DND-41 (cell line): ENCODE results near the gene PITX3.

Experiments
- ATAC-seq: fragments of 200-7000 bp; cut with Tn5 transposase; 3 replicates; pipeline ENCODE4 v1.9.1; 2021; ENCODE audit warnings: low read depth; ENCODE audit not compliant: insufficient read depth
- DNase-seq: peaks from one replicate; pipeline ENCODE4 v3.0.0-alpha.2; 2020
- H2AFZ ChIP-seq: 2 replicates; pipeline ENCODE4 v1.6.0; 2012; ENCODE audit warnings: low read depth, low read length
- H3K27ac ChIP-seq: 2 replicates; pipeline ENCODE4 v1.5.1; 2012; ENCODE audit warnings: low read length, inconsistent platforms
- H3K27me3 ChIP-seq: fragments of 200-600 bp; sonication (generic); 2 replicates; pipeline ENCODE4 v1.6.0; 2012; ENCODE audit warnings: low read length, mild to moderate bottlenecking, inconsistent platforms; ENCODE audit not compliant: insufficient read depth, poor library complexity
- H3K36me3 ChIP-seq: 2 replicates; pipeline ENCODE4 v1.5.1; 2012; ENCODE audit warnings: low read length, inconsistent platforms; ENCODE audit not compliant: insufficient read depth
- H3K4me1 ChIP-seq: 2 replicates; pipeline ENCODE4 v1.5.1; 2012; ENCODE audit warnings: mild to moderate bottlenecking, low read length; ENCODE audit not compliant: insufficient read depth
- H3K4me2 ChIP-seq: 2 replicates; pipeline ENCODE4 v1.6.0; 2012; ENCODE audit warnings: mild to moderate bottlenecking, moderate library complexity, low read length, inconsistent platforms; ENCODE audit not compliant: insufficient read depth
- H3K4me3 ChIP-seq, 2 experiments: fragments of 200-600 bp in 1 of 2; shearing (Covaris generic) in 1 of 2; 2 replicates each; pipeline ENCODE4 v1.5.1; 2012 to 2016; ENCODE audit warnings: inconsistent platforms in 2 of 2, low read length in 2 of 2, mild to moderate bottlenecking in 2 of 2, low read depth in 1 of 2, moderate library complexity in 1 of 2
- H3K79me2 ChIP-seq: 2 replicates; pipeline ENCODE4 v1.6.0; 2012; ENCODE audit warnings: low read length, inconsistent platforms; ENCODE audit not compliant: insufficient read depth
- H3K9ac ChIP-seq: 2 replicates; pipeline ENCODE4 v1.6.0; 2012; ENCODE audit warnings: low read depth, mild to moderate bottlenecking, inconsistent platforms, low read length, moderate library complexity
- H3K9me3 ChIP-seq: 2 replicates; pipeline ENCODE4 v1.5.1; 2012; ENCODE audit warnings: low read length, moderate library complexity, mild to moderate bottlenecking, inconsistent platforms; ENCODE audit not compliant: insufficient read depth, severe bottlenecking
- H4K20me1 ChIP-seq: 2 replicates; pipeline ENCODE4 v1.6.0; 2012; ENCODE audit warnings: low read length; ENCODE audit not compliant: insufficient read depth
- CTCF ChIP-seq: IDR thresholded peaks from 2 replicates; pipeline ENCODE4 v1.5.1; 2012; ENCODE audit warnings: borderline replicate concordance, low read length, moderate library complexity, mild to moderate bottlenecking; ENCODE audit not compliant: poor library complexity, severe bottlenecking; ENCODE audit errors: extremely low read depth
- EZH2 ChIP-seq: IDR thresholded peaks from 3 replicates; pipeline ENCODE4 v1.6.1; 2012; ENCODE audit warnings: borderline replicate concordance, low read depth, mild to moderate bottlenecking, moderate library complexity, low read length, inconsistent platforms; ENCODE audit not compliant: severe bottlenecking

Gene PITX3

GRCh38 chr10:102247734-102248133, 6.4 kb upstream of the PITX3 start:
- Histone ChIP-seq H3K4me3 (peak overlapping the region in 1 of 2 experiments; percentile 21; a peak in 1 of 4 replicates), H3K4me1 (peaks cover 33% of the 10 kb centered on the region), H3K4me2 (peak overlapping the region; percentile 87), H4K20me1 (peaks cover 43% of the 10 kb centered on the region; the same call in 1 of the 2 replicates), H3K36me3 (peaks cover 18% of the 10 kb centered on the region), H3K9ac (0 out of 2 replicates have a peak overlapping the region, but pooled peaks have one; percentile 63), H3K9me3 (no peaks in the 10 kb centered on the region), H2AFZ (no peak overlapping the region), H3K27ac (no peak overlapping the region), H3K79me2 (peaks cover 73% of the 10 kb centered on the region), H3K27me3 (no peaks in the 10 kb centered on the region)
- TF ChIP-seq CTCF, result no peak
- no peak for TF ChIP-seq EZH2
- no peak for ATAC-seq
- DNase-seq, result no peak

GRCh38 chr10:102246261-102246660, 4.9 kb upstream of the PITX3 start:
- Histone ChIP-seq H3K27ac (peak overlapping the region; percentile 80), H3K36me3 (peaks cover 14% of the 10 kb centered on the region), H4K20me1 (peaks cover 37% of the 10 kb centered on the region; the same call in 1 of the 2 replicates), H3K9ac (peak overlapping the region; percentile 63), H3K27me3 (no peaks in the 10 kb centered on the region), H3K4me3 (peak overlapping the region; percentile 57 to 74), H3K4me2 (peak overlapping the region; percentile 87), H3K79me2 (peaks cover 59% of the 10 kb centered on the region), H3K9me3 (no peaks in the 10 kb centered on the region), H2AFZ (no peak overlapping the region), H3K4me1 (peaks cover 33% of the 10 kb centered on the region)
- DNase-seq, result no peak
- no peak for ATAC-seq
- TF ChIP-seq EZH2 (no peak), CTCF (no peak)

- no peaks in the 10 kb centered on the region for H3K9me3 ChIP-seq
- no peaks in the 10 kb centered on the region for H3K27me3 ChIP-seq
- peak overlapping the region; percentile 80 for H3K27ac ChIP-seq
- H3K79me2 ChIP-seq, result peaks cover 56% of the 10 kb centered on the region
- peak overlapping the region; percentile 85 for H2AFZ ChIP-seq
- no peak for DNase-seq
- H3K9ac ChIP-seq, result peak overlapping the region; percentile 63
- no peak for ATAC-seq
- peak overlapping the region; percentile 87 for H3K4me2 ChIP-seq
- H3K36me3 ChIP-seq, result peaks cover 14% of the 10 kb centered on the region
- peaks cover 33% of the 10 kb centered on the region; the same call in 1 of the 2 replicates for H4K20me1 ChIP-seq
- peaks cover 33% of the 10 kb centered on the region for H3K4me1 ChIP-seq
- peak overlapping the region; percentile 57 to 74 for H3K4me3 ChIP-seq
- no peak for TF ChIP-seq CTCF
- no peak for TF ChIP-seq EZH2
Observed at GRCh38 chr10:102245932-102246251, 4.6 kb upstream of the PITX3 start.
